Endodermal cell (in vitro differentiated cells): ENCODE measurements around the gene DSC3. TPM values are rescaled to one million over a fixed set of nuclear protein-coding genes. Genes with fewer than 3 reads are reported as not detected.
"Not testable (repeated sequence)": the region's sequence is repeated elsewhere in the genome, so short reads cannot be mapped to it uniquely, and the experiment has no call there.

ENCODE experiments used
- DNase-seq: peaks from one replicate; pipeline ENCODE4 v3.0.0-alpha.2; 2017
- H3K27ac ChIP-seq: 2 replicates; pipeline ENCODE4 v1.5.1; 2013; ENCODE audit warnings: mild to moderate bottlenecking, low read depth, low read length, moderate library complexity
- H3K27me3 ChIP-seq: 2 replicates; pipeline ENCODE4 v1.6.1; 2013; ENCODE audit warnings: mild to moderate bottlenecking, low read length, moderate library complexity; ENCODE audit not compliant: insufficient read depth, control insufficient read depth, poor library complexity, severe bottlenecking
- H3K36me3 ChIP-seq: 2 replicates; pipeline ENCODE4 v1.7.0; 2013; ENCODE audit warnings: mild to moderate bottlenecking, low read length, moderate library complexity; ENCODE audit not compliant: control insufficient read depth, insufficient read depth
- H3K4me1 ChIP-seq: one replicate; pipeline ENCODE4 v1.7.0; 2013; ENCODE audit warnings: low read length; ENCODE audit not compliant: control insufficient read depth, insufficient read depth
- H3K4me3 ChIP-seq: 2 replicates; pipeline ENCODE4 v1.5.1; 2013; ENCODE audit warnings: mild to moderate bottlenecking, low read length, moderate library complexity
- H3K9ac ChIP-seq: 2 replicates; pipeline ENCODE4 v1.6.1; 2013; ENCODE audit warnings: mild to moderate bottlenecking, low read length, moderate library complexity; ENCODE audit not compliant: poor library complexity, severe bottlenecking; ENCODE audit errors: extremely low read depth
- H3K9me3 ChIP-seq: 2 replicates; pipeline ENCODE4 v1.6.1; 2013; ENCODE audit warnings: mild to moderate bottlenecking, low read length, moderate library complexity; ENCODE audit not compliant: control insufficient read depth
- H3K27ac Mint-ChIP-seq: 2 replicates; pipeline ENCODE4 v1.8.0; 2020; ENCODE audit warnings: mixed read lengths
- H3K27me3 Mint-ChIP-seq: 2 replicates; pipeline ENCODE4 v1.8.0; 2021; ENCODE audit warnings: mild to moderate bottlenecking, mixed read lengths; ENCODE audit not compliant: insufficient read depth
- H3K36me3 Mint-ChIP-seq: 2 replicates; pipeline ENCODE4 v1.8.0; 2020; ENCODE audit warnings: low read depth, mixed read lengths
- H3K4me1 Mint-ChIP-seq: 2 replicates; pipeline ENCODE4 v1.8.0; 2020; ENCODE audit warnings: mixed read lengths
- H3K4me3 Mint-ChIP-seq: 2 replicates; pipeline ENCODE4 v1.8.0; 2020; ENCODE audit warnings: mild to moderate bottlenecking, moderate library complexity, mixed read lengths
- H3K9me3 Mint-ChIP-seq: 2 replicates; pipeline ENCODE4 v1.8.0; 2020; ENCODE audit warnings: mild to moderate bottlenecking, mixed read lengths
- WGBS, 2 experiments: methylation state at CpG; one replicate each; pipeline versions ENCODE4 v1.1.5 to v1.1.7; 2013; ENCODE audit warnings: missing lambda C conversion rate in 2 of 2, mixed read lengths in 1 of 2; ENCODE audit not compliant: insufficient coverage in 1 of 2, insufficient read length in 1 of 2; 5-methylcytosine and 5-hydroxymethylcytosine counted together
- total RNA-seq, 2 donors: library from RNA; stranded (reverse); fragmentation: NEBNext Ultra II Directional in 1 of 2; extraction: Animal tissue kit (Norgen Biotek cat#: 25700) in 1 of 2; gene quantifications; 2 replicates in 1 of 2; 3 replicates in 1 of 2; pipeline ENCODE4 v1.2.1, GENCODE V29; 2021
- TF ChIP-seq, protein P1 (sequence below): fragments of 200-600 bp; sonication (generic); conservative IDR thresholded peaks from 2 replicates; pipeline ENCODE4 v1.5.0; 2021; ENCODE audit warnings: antibody characterized with exemption, mild to moderate bottlenecking

DSC3 gene
- total RNA-seq, 2 donors from 2014 or later = 0.26 to 0.53 TPM

DNA sequence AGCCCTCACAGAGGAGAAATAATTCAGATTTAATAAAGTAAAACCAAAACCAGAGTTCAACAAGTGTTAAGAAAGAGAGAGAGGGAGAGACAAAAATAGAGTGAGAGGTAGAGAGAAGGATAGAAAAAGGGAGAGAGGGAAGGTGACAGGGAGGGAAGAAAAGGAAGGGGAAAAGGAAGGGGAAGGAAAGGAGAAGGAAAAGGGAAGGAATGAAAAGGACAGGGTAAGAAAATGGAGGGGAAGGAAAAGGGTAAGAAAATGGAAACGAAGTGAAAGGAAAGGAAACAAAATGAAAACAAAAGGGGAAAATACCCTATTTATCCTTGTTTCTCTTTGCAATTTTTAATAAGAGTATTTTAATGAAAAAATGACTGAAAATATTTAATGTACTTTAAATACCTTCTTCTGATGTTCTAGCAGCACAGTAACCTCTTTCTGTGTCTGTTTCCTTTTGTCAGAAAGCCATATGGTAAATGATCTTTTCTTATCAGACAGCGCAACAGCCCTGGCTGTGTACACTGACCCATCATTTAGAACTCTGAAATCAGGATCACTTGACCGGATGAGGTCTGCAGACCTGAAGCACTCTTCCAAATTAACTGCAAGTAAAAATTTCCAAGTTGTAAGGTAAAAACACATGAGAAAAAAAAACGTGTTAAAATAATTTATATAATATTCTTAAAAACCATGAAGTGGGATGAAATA lies 11.8 kb downstream of the DSC3 start:
- Histone ChIP-seq H3K36me3 (no peaks in the 10 kb centered on the region), H3K27ac (no peak overlapping the region), H3K4me1 (no peaks in the 10 kb centered on the region), H3K9me3 (no peaks in the 10 kb centered on the region), H3K9ac (no peak overlapping the region), H3K27me3 (no peaks in the 10 kb centered on the region), H3K4me3 (no peak overlapping the region)
- no peaks in the 10 kb centered on the region for H3K4me1 Mint-ChIP-seq
- no peaks in the 10 kb centered on the region for H3K9me3 Mint-ChIP-seq
- H3K27ac Mint-ChIP-seq = no peak overlapping the region
- peaks cover 4% of the 10 kb centered on the region for H3K27me3 Mint-ChIP-seq
- no peak overlapping the region for H3K4me3 Mint-ChIP-seq
- TF ChIP-seq, protein P1, sequence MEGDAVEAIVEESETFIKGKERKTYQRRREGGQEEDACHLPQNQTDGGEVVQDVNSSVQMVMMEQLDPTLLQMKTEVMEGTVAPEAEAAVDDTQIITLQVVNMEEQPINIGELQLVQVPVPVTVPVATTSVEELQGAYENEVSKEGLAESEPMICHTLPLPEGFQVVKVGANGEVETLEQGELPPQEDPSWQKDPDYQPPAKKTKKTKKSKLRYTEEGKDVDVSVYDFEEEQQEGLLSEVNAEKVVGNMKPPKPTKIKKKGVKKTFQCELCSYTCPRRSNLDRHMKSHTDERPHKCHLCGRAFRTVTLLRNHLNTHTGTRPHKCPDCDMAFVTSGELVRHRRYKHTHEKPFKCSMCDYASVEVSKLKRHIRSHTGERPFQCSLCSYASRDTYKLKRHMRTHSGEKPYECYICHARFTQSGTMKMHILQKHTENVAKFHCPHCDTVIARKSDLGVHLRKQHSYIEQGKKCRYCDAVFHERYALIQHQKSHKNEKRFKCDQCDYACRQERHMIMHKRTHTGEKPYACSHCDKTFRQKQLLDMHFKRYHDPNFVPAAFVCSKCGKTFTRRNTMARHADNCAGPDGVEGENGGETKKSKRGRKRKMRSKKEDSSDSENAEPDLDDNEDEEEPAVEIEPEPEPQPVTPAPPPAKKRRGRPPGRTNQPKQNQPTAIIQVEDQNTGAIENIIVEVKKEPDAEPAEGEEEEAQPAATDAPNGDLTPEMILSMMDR = no peak
- WGBS, 2 experiments = 86 to 100% methylated on average over 1 to 2 of the region's 4 CpGs
- H3K36me3 Mint-ChIP-seq = no peaks in the 10 kb centered on the region
- no peak for DNase-seq

DNA sequence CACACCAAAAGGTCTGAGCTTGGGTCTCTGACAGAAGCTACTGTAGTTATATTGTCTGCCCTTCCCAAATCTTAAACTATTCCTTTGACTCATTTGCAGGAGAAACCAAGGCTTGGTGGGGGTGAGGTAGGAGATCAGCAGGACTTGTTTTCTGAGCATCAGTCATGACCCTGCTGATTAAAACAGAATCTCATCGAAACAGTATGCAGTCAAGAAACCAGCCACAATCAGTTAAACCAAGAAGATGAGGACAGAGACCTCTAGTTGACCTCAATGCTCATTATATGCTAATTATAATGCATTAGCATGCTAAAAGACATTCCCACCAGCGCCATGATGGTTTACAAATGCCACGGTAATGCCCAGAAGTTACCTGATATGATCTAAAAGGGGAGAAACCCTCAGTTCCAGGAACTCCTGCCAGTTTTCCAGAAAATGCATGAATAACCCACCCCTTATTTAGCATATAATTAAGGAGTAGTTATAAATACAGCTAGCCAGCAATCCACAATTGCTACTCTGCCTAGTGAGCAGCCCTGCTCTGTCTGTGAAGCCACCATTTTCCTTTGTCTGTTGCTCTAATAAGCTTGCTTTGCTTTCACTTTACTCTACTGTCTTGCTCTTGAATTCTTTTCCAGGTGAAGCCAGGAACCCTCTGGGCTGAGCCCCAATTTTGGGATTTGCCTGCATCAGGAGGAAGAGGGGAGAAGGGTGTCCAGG lies 26.7 kb downstream of the DSC3 start:
- H3K4me1 ChIP-seq = no peaks in the 10 kb centered on the region
- Mint-ChIP-seq H3K27ac (no peak overlapping the region), H3K9me3 (no peaks in the 10 kb centered on the region), H3K4me1 (no peaks in the 10 kb centered on the region), H3K27me3 (no peaks in the 10 kb centered on the region), H3K4me3 (no peak overlapping the region), H3K36me3 (no peaks in the 10 kb centered on the region)
- H3K27ac ChIP-seq = no peak overlapping the region
- no peak overlapping the region for H3K9ac ChIP-seq
- no peaks in the 10 kb centered on the region for H3K27me3 ChIP-seq
- H3K4me3 ChIP-seq = no peak overlapping the region
- TF ChIP-seq, protein P1 = no peak
- no peak for DNase-seq
- WGBS, 2 experiments = 89% methylated on average over 3 of the region's 3 CpGs; no CpG with 5 or more reads in 1 of the 2 experiments
- no peaks in the 10 kb centered on the region for H3K36me3 ChIP-seq
- no peaks in the 10 kb centered on the region for H3K9me3 ChIP-seq

DNA sequence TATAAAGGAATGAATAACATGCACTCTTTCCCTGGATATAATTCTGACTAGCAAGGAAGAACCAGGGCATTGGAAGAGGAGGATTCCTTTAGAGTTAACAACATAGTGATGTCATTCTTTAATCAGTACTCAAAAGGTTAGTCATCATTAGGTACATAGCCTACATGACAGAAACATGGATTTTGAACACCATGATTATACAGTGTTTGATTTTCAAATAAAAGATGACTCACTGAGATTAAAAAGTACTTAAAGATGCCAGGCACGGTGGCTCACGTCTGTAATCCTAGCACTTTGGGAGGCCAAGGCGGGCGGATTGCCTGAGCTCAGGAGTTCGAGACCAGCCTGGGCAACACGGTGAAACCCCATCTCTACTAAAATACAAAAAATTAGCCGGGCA lies 31.1 kb downstream of the DSC3 start:
- not testable (repeated sequence) for H3K4me1 Mint-ChIP-seq, H3K27ac Mint-ChIP-seq, H3K36me3 ChIP-seq, H3K4me3 ChIP-seq, H3K27me3 Mint-ChIP-seq, H3K9me3 ChIP-seq, H3K9me3 Mint-ChIP-seq, H3K27me3 ChIP-seq, H3K27ac ChIP-seq, H3K9ac ChIP-seq, DNase-seq, H3K4me3 Mint-ChIP-seq, H3K4me1 ChIP-seq, H3K36me3 Mint-ChIP-seq
- 91% methylated on average over 7 of the region's 7 CpGs; no CpG with 5 or more reads in 1 of the 2 experiments for WGBS, 2 experiments
